H1 (cell line): ENCODE results near the gene SIPA1L3. TPM values are rescaled to one million over a fixed set of nuclear protein-coding genes. Genes with fewer than 3 reads are reported as not detected.
A peak's percentile ranks its signal among the peaks of the same experiment; 100 is the strongest.
"Not testable (repeated sequence)": the region's sequence is repeated elsewhere in the genome, so short reads cannot be mapped to it uniquely, and the experiment has no call there.

Source experiments
- CTCF ChIA-PET: fragments of 300-600 bp; sonication (Branson Sonifier 250); formaldehyde crosslinking; loops from one replicate; lab custom pipeline; 2021; ENCODE audit not compliant: partially characterized antibody; lab: Charles Lee
- POLR2A ChIA-PET: fragments of 300-600 bp; sonication (Branson Sonifier 250); formaldehyde crosslinking; loops from one replicate; lab custom pipeline; 2021; ENCODE audit warnings: inconsistent platforms; ENCODE audit not compliant: partially characterized antibody; lab: Charles Lee
- DNase-seq, 2 experiments: peaks; one replicate each; pipeline versions ENCODE4 v3.0.0 to v3.0.0-alpha.2; 2010 to 2022; ENCODE audit warnings: low spot score in 2 of 2, low read depth in 1 of 2, mixed read lengths in 1 of 2
- FAIRE-seq: peaks from 2 replicates; lab custom pipeline; 2011; peaks lifted over from hg19 to GRCh38; lab: Jason Lieb, UNC
- H2AFZ ChIP-seq: 2 replicates; pipeline ENCODE4 v1.8.1; 2012; ENCODE audit warnings: low read length, inconsistent platforms
- H2AK5ac ChIP-seq: 2 replicates; pipeline ENCODE4 v1.6.1; 2013; ENCODE audit warnings: low read depth, low read length
- H2BK120ac ChIP-seq: replicated peaks from 2 replicates; pipeline ENCODE3; 2013; ENCODE audit warnings: low read depth, low read length, inconsistent platforms
- H2BK12ac ChIP-seq: 2 replicates; pipeline ENCODE4 v1.6.1; 2013; ENCODE audit warnings: low read depth, low read length
- H2BK15ac ChIP-seq: 2 replicates; pipeline ENCODE4 v1.6.1; 2013; ENCODE audit warnings: low read length
- H2BK20ac ChIP-seq: 2 replicates; pipeline ENCODE4 v1.6.1; 2013; ENCODE audit warnings: low read length
- H2BK5ac ChIP-seq: 2 replicates; pipeline ENCODE4 v1.6.1; 2013; ENCODE audit warnings: low read depth, low read length
- H3K14ac ChIP-seq: 2 replicates; pipeline ENCODE4 v1.6.1; 2013; ENCODE audit warnings: inconsistent platforms; ENCODE audit not compliant: insufficient read length
- H3K18ac ChIP-seq: 2 replicates; pipeline ENCODE4 v1.6.1; 2013; ENCODE audit warnings: low read length; ENCODE audit errors: extremely low read depth
- H3K23ac ChIP-seq: 2 replicates; pipeline ENCODE4 v1.6.1; 2013; ENCODE audit warnings: inconsistent platforms; ENCODE audit not compliant: insufficient read length
- H3K23me2 ChIP-seq: 2 replicates; pipeline ENCODE4 v1.6.1; 2013; ENCODE audit warnings: low read depth, low read length
- H3K27ac ChIP-seq: 2 replicates; pipeline ENCODE4 v1.6.1; 2011; ENCODE audit warnings: low read depth, low read length, inconsistent platforms
- H3K27me3 ChIP-seq, 4 experiments: replicated peaks in 1 of 4; 1 replicate in 1 of 4; 2 replicates in 3 of 4; pipeline versions ENCODE4 v1.6.1 to v1.8.1; 2011 to 2013; ENCODE audit warnings: low read length in 3 of 4, mild to moderate bottlenecking in 3 of 4, inconsistent platforms in 2 of 4, mixed read lengths in 2 of 4, moderate library complexity in 1 of 4; ENCODE audit not compliant: control insufficient read depth in 3 of 4, insufficient read depth in 3 of 4; ENCODE audit errors: extremely low read depth in 1 of 4
- H3K36me3 ChIP-seq, 4 experiments: 2 replicates each; pipeline versions ENCODE4 v1.6.1 to v1.8.1; 2011 to 2013; ENCODE audit warnings: mild to moderate bottlenecking in 4 of 4, low read length in 3 of 4, moderate library complexity in 2 of 4, control low read depth in 1 of 4, inconsistent platforms in 1 of 4; ENCODE audit not compliant: insufficient read depth in 4 of 4, control insufficient read depth in 2 of 4
- H3K4ac ChIP-seq: replicated peaks from 2 replicates; pipeline ENCODE3; 2013; ENCODE audit warnings: low read length, low read depth, mixed read lengths, inconsistent platforms; ENCODE audit not compliant: insufficient read length
- H3K4me1 ChIP-seq, 4 experiments: replicated peaks in 1 of 4; 1 replicate in 1 of 4; 2 replicates in 3 of 4; pipeline versions ENCODE4 v1.6.1 to v1.8.1; 2011 to 2013; ENCODE audit warnings: low read length in 3 of 4, inconsistent platforms in 2 of 4, mixed read lengths in 1 of 4; ENCODE audit not compliant: insufficient read depth in 4 of 4, control insufficient read depth in 3 of 4
- H3K4me2 ChIP-seq, 2 experiments: 2 replicates each; pipeline versions ENCODE4 v1.6.1 to v1.8.1; 2011 to 2013; ENCODE audit warnings: low read depth in 2 of 2, low read length in 2 of 2, control low read depth in 1 of 2, inconsistent platforms in 1 of 2, mild to moderate bottlenecking in 1 of 2; ENCODE audit not compliant: insufficient read depth in 1 of 2
- H3K4me3 ChIP-seq, 4 experiments: fragments of 200-600, 300-600 bp in 1 of 4; sonication (generic), shearing (Covaris generic), sonication (Bioruptor Twin) in 1 of 4; 2 replicates each; pipeline versions ENCODE4 v1.5.1 to v1.8.1; 2011 to 2016; ENCODE audit warnings: low read length in 4 of 4, low read depth in 3 of 4, control low read depth in 2 of 4, inconsistent platforms in 2 of 4, mild to moderate bottlenecking in 2 of 4, mixed read lengths in 1 of 4, moderate library complexity in 1 of 4; ENCODE audit not compliant: insufficient read depth in 2 of 4; ENCODE audit errors: extremely low read depth in 1 of 4
- H3K56ac ChIP-seq: replicated peaks from 2 replicates; pipeline ENCODE3; 2013; ENCODE audit warnings: low read depth, mild to moderate bottlenecking, mixed read lengths, low read length, inconsistent platforms; ENCODE audit not compliant: insufficient read length
- H3K79me1 ChIP-seq: 2 replicates; pipeline ENCODE4 v1.6.1; 2013; ENCODE audit warnings: low read depth, low read length, control low read depth
- H3K79me2 ChIP-seq, 2 experiments: 2 replicates each; pipeline versions ENCODE4 v1.6.1 to v1.8.1; 2012 to 2013; ENCODE audit warnings: low read length in 2 of 2, mild to moderate bottlenecking in 2 of 2, inconsistent platforms in 1 of 2; ENCODE audit not compliant: insufficient read depth in 2 of 2, control insufficient read depth in 1 of 2
- H3K9ac ChIP-seq, 4 experiments: replicated peaks in 1 of 4; 1 replicate in 1 of 4; 2 replicates in 3 of 4; pipeline versions ENCODE4 v1.6.1 to v1.8.1; 2011 to 2013; ENCODE audit warnings: low read depth in 3 of 4, low read length in 3 of 4, control low read depth in 2 of 4, mild to moderate bottlenecking in 2 of 4, moderate library complexity in 2 of 4, inconsistent platforms in 1 of 4; ENCODE audit errors: extremely low read depth in 1 of 4
- H3K9me3 ChIP-seq, 2 experiments: 2 replicates each; pipeline versions ENCODE4 v1.6.1 to v1.8.1; 2012 to 2013; ENCODE audit warnings: mild to moderate bottlenecking in 2 of 2, moderate library complexity in 2 of 2, control low read depth in 1 of 2, inconsistent platforms in 1 of 2, low read depth in 1 of 2, low read length in 1 of 2, mixed read lengths in 1 of 2; ENCODE audit not compliant: insufficient read depth in 2 of 2
- H4K20me1 ChIP-seq, 2 experiments: replicated peaks in 1 of 2; 2 replicates each; pipeline versions ENCODE3 to v1.8.1; 2011 to 2013; ENCODE audit warnings: inconsistent platforms in 2 of 2, low read length in 2 of 2, mild to moderate bottlenecking in 1 of 2; ENCODE audit not compliant: insufficient read depth in 2 of 2, control insufficient read depth in 1 of 2
- H4K5ac ChIP-seq: 2 replicates; pipeline ENCODE4 v1.6.1; 2013; ENCODE audit warnings: low read length, low read depth, mixed read lengths, inconsistent platforms; ENCODE audit not compliant: insufficient read length
- H4K8ac ChIP-seq: 2 replicates; pipeline ENCODE4 v1.8.0; 2013; ENCODE audit warnings: mild to moderate bottlenecking, moderate library complexity, low read length, inconsistent platforms; ENCODE audit not compliant: insufficient read depth; ENCODE audit errors: extremely low read depth
- H4K91ac ChIP-seq: replicated peaks from 2 replicates; pipeline ENCODE3; 2013; ENCODE audit warnings: low read length, mixed read lengths, inconsistent platforms; ENCODE audit not compliant: insufficient read length
- WGBS, 2 experiments: shearing (Covaris generic) in 1 of 2; methylation state at CpG; one replicate each; pipeline versions ENCODE4 v1.1.6 to v1.1.7; 2013 to 2015; ENCODE audit warnings: low lambda C conversion rate in 2 of 2, mixed read lengths in 2 of 2, inconsistent platforms in 1 of 2, low coverage in 1 of 2, missing lambda C conversion rate in 1 of 2; ENCODE audit not compliant: insufficient replicate concordance in 2 of 2, insufficient coverage in 1 of 2, insufficient read length in 1 of 2; ENCODE audit errors: extremely low coverage in 1 of 2, missing lambda C conversion rate in 1 of 2; 5-methylcytosine and 5-hydroxymethylcytosine counted together
- polyA plus RNA-seq, 7 experiments: library from polyadenylated mRNA; depleted of rRNA in 3 of 7; stranded (reverse) in 5 of 7; unstranded in 2 of 7; fragments of >200 nt in 5 of 7; fragments of 200-250 nt in 2 of 7; gene quantifications; 1 replicate in 5 of 7; 2 replicates in 1 of 7; 4 replicates in 1 of 7; pipeline versions ENCODE4 v1.2.1 to v1.2.3, GENCODE V29; 2011 to 2013; ENCODE audit warnings: missing spikeins in 2 of 7, mixed read lengths in 2 of 7
- total RNA-seq: library from RNA; stranded (reverse); fragmentation: NEBNext Ultra II Directional; extraction: Animal tissue kit (Norgen Biotek cat#: 25700); gene quantifications from 2 replicates; pipeline ENCODE4 v1.2.1, GENCODE V29; 2021

Gene SIPA1L3
- total and polyA plus RNA-seq, 2 of the 8 experiments (the other 6 are each of a cell fraction or from before 2014, with no cell fraction given), result 15.0 to 54.9 TPM

- H2AK5ac ChIP-seq, H2BK12ac ChIP-seq, H2BK15ac ChIP-seq, H4K5ac ChIP-seq, H3K79me1 ChIP-seq, H3K14ac ChIP-seq, H3K27ac ChIP-seq, H3K79me2 ChIP-seq, H2AFZ ChIP-seq, H3K36me3 ChIP-seq, H3K9ac ChIP-seq, H3K4ac ChIP-seq, FAIRE-seq, H3K23ac ChIP-seq, H3K56ac ChIP-seq, H4K20me1 ChIP-seq, H3K18ac ChIP-seq, H3K27me3 ChIP-seq, H4K8ac ChIP-seq, H2BK120ac ChIP-seq, H3K9me3 ChIP-seq, DNase-seq, H3K4me3 ChIP-seq, H4K91ac ChIP-seq, H2BK20ac ChIP-seq: not testable (repeated sequence)
- Histone ChIP-seq H3K4me1 (peaks cover 6 to 17% (median 14%) of the 10 kb centered on the region in 4 experiments), H3K4me2 (peak overlapping the region; percentile 78 to 80; a peak in 1 of 4 replicates), H2BK5ac (peak overlapping the region; percentile 35; the same call in 1 of the 2 replicates), H3K23me2 (peaks cover 16% of the 10 kb centered on the region)
- WGBS, 2 experiments, result 95% methylated on average over 6 of the region's 6 CpGs; no CpG with 5 or more reads in 1 of the 2 experiments
- ChIA-PET CTCF (interaction anchor here (0.7 to 2.2 kb wide), 22 partner anchors 9 to 323 kb away, joined by 3 to 20 read pairs (median 4); no protein-coding TSS in a partner anchor), POLR2A (interaction anchor here (1.0 to 1.9 kb wide), 6 partner anchors 16 to 165 kb away, joined by 3 to 7 read pairs (median 4); partner anchors contain the start of genes C19orf33 and SPINT2)
Measured at GRCh38 chr19:38224863-38225218, 317.8 kb downstream of the SIPA1L3 start.
